ENCODE data around the gene RNF10.

- TF ChIP-seq CTCF (IDR thresholded peaks at IDR 0.05) (no peak), POLR2A (IDR thresholded peaks at IDR 0.05) (no peak)
Measured at GRCh38 chr12:120590741-120591407, 56.7 kb downstream of the RNF10 start.
